BE2C (cell line): ENCODE data around the gene FHOD1.

Experiments
- DNase-seq: peaks from one replicate; pipeline ENCODE4 v3.0.0-alpha.2; 2020
- H3K27me3 ChIP-seq: fragments of 250-450 bp; sonication (Bioruptor Pico); 2 replicates; pipeline ENCODE4 v1.5.1; 2020; ENCODE audit warnings: mild to moderate bottlenecking
- H3K36me3 ChIP-seq: fragments of 250-450 bp; sonication (Bioruptor Pico); 2 replicates; pipeline ENCODE4 v1.5.1; 2020; ENCODE audit warnings: mild to moderate bottlenecking
- H3K4me1 ChIP-seq: fragments of 250-450 bp; sonication (Bioruptor Pico); 2 replicates; pipeline ENCODE4 v1.5.1; 2020
- H3K4me3 ChIP-seq: 2 replicates; pipeline ENCODE4 v1.5.1; 2011; ENCODE audit warnings: low read depth, low read length
- H3K9me3 ChIP-seq: fragments of 250-450 bp; sonication (Bioruptor Pico); 2 replicates; pipeline ENCODE4 v1.5.1; 2020
- TF ChIP-seq, protein P1 (sequence below): IDR thresholded peaks from 2 replicates; pipeline ENCODE4 v1.5.1; 2012; ENCODE audit warnings: mild to moderate bottlenecking, low read depth, low read length

FHOD1 gene

DNA sequence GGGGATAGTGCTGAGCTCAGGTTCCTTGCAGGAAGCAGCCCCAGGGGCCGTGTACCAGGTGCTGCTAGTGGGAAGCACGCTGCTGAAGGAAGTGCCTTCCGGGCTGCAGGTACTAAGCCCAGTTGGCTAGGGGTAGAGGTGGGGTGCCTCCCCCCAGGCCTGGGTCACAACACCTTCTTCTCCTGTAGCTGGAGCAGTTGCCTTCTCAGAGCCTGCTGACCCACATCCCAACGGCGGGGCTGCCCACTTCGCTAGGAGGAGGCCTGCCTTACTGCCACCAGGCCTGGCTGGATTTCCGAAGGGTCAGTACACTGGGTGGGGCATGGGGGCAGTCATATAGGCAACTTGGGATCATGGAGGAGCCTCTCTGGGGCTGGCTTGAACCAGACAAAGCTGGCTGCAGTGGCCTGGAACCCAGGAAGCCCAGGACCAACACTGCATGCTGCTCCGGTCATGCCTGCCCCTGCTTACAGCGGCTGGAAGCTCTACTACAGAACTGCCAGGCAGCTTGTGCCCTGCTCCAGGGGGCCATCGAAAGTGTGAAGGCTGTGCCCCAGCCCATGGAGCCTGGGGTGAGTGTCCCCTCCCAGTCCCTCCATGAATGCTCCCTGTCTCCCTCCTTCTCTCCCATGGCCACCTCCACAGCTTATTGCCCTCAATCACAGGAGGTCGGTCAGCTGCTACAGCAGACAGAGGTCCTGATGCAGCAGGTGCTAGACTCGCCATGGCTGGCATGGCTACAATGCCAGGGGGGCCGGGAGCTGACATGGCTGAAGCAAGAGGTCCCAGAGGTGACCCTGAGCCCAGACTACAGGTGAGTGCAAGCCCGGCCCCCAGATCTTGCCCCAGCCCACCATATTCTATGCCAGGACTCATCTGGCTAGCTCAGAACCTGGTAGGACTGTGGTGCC is 34.5 kb upstream of the FHOD1 start:
- Histone ChIP-seq H3K9me3 (no peaks in the 10 kb centered on the region), H3K27me3 (no peaks in the 10 kb centered on the region), H3K36me3 (no peaks in the 10 kb centered on the region; the same call in 1 of the 2 replicates), H3K4me3 (no peak overlapping the region), H3K4me1 (no peaks in the 10 kb centered on the region)
- TF ChIP-seq, protein P1, sequence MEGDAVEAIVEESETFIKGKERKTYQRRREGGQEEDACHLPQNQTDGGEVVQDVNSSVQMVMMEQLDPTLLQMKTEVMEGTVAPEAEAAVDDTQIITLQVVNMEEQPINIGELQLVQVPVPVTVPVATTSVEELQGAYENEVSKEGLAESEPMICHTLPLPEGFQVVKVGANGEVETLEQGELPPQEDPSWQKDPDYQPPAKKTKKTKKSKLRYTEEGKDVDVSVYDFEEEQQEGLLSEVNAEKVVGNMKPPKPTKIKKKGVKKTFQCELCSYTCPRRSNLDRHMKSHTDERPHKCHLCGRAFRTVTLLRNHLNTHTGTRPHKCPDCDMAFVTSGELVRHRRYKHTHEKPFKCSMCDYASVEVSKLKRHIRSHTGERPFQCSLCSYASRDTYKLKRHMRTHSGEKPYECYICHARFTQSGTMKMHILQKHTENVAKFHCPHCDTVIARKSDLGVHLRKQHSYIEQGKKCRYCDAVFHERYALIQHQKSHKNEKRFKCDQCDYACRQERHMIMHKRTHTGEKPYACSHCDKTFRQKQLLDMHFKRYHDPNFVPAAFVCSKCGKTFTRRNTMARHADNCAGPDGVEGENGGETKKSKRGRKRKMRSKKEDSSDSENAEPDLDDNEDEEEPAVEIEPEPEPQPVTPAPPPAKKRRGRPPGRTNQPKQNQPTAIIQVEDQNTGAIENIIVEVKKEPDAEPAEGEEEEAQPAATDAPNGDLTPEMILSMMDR: no peak
- no peak for DNase-seq

- Histone ChIP-seq H3K4me1 (no peaks in the 10 kb centered on the region), H3K27me3 (no peaks in the 10 kb centered on the region), H3K9me3 (no peaks in the 10 kb centered on the region), H3K4me3 (no peak overlapping the region), H3K36me3 (no peaks in the 10 kb centered on the region; the same call in 1 of the 2 replicates)
- no peak for DNase-seq
- TF ChIP-seq, protein P1: no peak
These were observed 33.1 kb upstream of the FHOD1 start for GRCh38 chr16:67280090-67281015.

GRCh38 chr16:67279296-67280089 is 32.2 kb upstream of the FHOD1 start, which contains the start of gene PLEKHG4:
Gene PLEKHG4, plus strand, starts transcription at chr16:67279532. Its CDS starts 513 bp downstream, at chr16:67280045.
- DNase-seq: peak; percentile 74
- Histone ChIP-seq H3K9me3 (no peaks in the 10 kb centered on the region), H3K4me1 (no peaks in the 10 kb centered on the region), H3K27me3 (no peaks in the 10 kb centered on the region), H3K36me3 (no peaks in the 10 kb centered on the region; the same call in 1 of the 2 replicates), H3K4me3 (peak within 1 kb of the TSS; percentile 59)
- TF ChIP-seq, protein P1: peak; percentile 40

DNA sequence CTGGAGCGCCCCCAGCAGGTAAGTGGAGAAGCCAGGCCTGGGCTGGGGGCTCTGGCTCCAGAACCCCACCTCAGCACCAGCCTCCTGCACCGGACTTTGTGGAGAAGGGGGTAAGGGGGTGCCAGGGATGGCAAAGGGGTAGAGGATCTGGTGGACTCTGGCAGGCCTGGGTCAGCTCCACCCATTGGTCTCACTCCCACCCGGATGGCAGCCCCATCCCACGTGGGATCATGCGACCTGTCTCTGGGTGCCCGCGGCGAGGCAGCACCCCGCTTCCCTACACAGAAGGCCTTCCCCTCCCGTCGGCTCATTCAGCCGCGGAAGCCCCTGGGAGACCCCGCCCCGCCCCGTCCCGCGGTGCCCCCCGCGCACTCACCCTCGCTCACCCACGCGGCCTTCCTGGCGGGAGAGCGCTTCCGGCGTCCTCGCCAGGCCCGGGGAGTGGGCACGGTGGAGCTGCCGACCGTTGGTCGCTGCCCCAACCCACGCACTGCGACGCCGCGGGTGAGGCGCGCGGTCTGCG is 31.6 kb upstream of the FHOD1 start:
- TF ChIP-seq, protein P1: peak; percentile 12; the same call in 1 of the 2 replicates
- Histone ChIP-seq H3K27me3 (no peaks in the 10 kb centered on the region), H3K36me3 (no peaks in the 10 kb centered on the region; the same call in 1 of the 2 replicates), H3K4me1 (no peaks in the 10 kb centered on the region), H3K4me3 (peak overlapping the region; percentile 59), H3K9me3 (no peaks in the 10 kb centered on the region)
- peak; percentile 34 for DNase-seq

DNA sequence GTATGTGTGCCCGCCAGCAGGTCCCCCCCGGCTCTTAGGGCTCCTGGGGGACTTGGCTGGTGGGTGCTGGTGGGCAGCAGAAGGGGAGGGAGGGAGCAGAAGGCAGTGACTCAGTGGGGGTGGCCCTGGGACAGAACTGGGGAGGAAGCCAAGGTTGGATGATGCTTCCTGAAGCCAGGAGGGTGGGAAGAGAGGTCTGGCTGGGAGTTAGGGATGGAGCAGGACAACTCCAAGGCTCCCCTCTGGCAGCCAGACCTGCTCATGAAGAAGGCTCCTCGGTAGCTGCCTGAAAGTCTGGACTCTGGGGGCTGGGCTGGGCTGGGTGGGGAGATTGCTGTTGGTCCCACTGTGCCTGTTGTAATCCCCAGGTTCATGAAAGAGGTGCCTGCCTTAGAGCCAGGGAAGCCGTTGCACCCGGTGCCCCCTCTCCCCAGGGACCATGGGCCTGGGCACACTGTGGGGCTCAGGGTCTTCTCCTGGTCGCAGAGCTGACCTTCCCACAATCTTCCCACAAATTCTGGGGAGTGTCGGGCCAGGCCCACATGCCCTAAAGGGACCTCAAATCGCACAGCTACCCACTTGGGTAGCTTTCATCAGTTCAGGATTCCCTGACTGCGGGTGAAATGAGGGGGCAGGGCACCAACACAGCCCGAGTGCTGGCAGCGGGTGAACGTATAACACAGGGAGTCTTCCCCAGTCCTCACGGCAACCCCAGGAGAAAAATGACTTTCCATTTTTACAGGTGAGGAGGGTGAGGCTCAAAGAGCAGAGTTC is 30.9 kb upstream of the FHOD1 start:
- Histone ChIP-seq H3K36me3 (no peaks in the 10 kb centered on the region; the same call in 1 of the 2 replicates), H3K4me1 (no peaks in the 10 kb centered on the region), H3K9me3 (no peaks in the 10 kb centered on the region), H3K27me3 (no peaks in the 10 kb centered on the region), H3K4me3 (peak overlapping the region; percentile 59)
- no peak for DNase-seq
- TF ChIP-seq, protein P1: no peak
